ENCODE data around the gene PSMB2. TPM values are rescaled to one million over a fixed set of nuclear protein-coding genes. Genes with fewer than 3 reads are reported as not detected.

PSMB2 gene
- total RNA-seq, 4 donors from 2014 or later: 40.4 to 48.6 (median 41.5) TPM

DNA sequence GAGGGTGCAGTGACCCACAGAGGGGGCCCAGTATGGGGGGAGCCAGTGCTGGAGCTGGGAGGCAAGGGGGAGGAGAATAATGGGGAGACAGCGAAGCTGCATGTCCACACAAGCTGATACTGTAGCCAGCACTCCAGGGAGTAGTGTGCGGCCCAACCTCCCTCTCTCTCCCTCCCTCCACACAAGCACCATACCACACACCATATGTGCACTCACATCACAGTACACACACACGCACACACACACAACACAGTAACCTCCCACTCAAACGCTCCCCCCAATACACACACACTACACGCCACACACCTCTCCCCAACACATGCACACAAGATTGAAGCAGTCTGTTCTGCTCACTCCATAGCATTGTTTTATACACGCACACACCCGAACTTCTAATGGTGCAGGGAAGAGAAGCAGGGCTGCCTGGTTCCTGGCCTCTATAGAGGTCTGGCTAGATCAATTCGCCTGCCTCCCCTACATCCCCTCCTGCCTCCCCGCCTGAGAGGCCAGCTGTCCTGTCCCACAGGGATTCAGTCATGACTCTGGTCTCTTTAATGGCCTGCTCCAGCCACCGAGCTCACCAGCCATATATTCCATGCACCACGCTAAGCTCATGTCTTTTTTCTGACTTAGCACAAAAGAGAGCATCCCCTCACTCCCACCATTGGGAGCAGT is 79.9 kb downstream of the PSMB2 start:
- TF ChIP-seq POLR2A (IDR thresholded peaks at IDR 0.05): no peak
- TF ChIP-seq, protein P1, sequence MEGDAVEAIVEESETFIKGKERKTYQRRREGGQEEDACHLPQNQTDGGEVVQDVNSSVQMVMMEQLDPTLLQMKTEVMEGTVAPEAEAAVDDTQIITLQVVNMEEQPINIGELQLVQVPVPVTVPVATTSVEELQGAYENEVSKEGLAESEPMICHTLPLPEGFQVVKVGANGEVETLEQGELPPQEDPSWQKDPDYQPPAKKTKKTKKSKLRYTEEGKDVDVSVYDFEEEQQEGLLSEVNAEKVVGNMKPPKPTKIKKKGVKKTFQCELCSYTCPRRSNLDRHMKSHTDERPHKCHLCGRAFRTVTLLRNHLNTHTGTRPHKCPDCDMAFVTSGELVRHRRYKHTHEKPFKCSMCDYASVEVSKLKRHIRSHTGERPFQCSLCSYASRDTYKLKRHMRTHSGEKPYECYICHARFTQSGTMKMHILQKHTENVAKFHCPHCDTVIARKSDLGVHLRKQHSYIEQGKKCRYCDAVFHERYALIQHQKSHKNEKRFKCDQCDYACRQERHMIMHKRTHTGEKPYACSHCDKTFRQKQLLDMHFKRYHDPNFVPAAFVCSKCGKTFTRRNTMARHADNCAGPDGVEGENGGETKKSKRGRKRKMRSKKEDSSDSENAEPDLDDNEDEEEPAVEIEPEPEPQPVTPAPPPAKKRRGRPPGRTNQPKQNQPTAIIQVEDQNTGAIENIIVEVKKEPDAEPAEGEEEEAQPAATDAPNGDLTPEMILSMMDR (IDR thresholded peaks at IDR 0.05): no peak
- no peak for DNase-seq (ENCODE audit: low spot score in 2 of 2)
- no peak overlapping the region for H3K4me3 ChIP-seq (ENCODE audit: low read depth, poor library complexity, severe bottlenecking)
- WGBS, 2 donors: 68% methylated on average over 11 of the region's 11 CpGs
- intact Hi-C loops (cut with DNase I; ENCODE audit: low total_unique reads): loop anchor here (5.0 kb wide), 1 partner anchor 211 kb away; no protein-coding TSS in a partner anchor

DNA sequence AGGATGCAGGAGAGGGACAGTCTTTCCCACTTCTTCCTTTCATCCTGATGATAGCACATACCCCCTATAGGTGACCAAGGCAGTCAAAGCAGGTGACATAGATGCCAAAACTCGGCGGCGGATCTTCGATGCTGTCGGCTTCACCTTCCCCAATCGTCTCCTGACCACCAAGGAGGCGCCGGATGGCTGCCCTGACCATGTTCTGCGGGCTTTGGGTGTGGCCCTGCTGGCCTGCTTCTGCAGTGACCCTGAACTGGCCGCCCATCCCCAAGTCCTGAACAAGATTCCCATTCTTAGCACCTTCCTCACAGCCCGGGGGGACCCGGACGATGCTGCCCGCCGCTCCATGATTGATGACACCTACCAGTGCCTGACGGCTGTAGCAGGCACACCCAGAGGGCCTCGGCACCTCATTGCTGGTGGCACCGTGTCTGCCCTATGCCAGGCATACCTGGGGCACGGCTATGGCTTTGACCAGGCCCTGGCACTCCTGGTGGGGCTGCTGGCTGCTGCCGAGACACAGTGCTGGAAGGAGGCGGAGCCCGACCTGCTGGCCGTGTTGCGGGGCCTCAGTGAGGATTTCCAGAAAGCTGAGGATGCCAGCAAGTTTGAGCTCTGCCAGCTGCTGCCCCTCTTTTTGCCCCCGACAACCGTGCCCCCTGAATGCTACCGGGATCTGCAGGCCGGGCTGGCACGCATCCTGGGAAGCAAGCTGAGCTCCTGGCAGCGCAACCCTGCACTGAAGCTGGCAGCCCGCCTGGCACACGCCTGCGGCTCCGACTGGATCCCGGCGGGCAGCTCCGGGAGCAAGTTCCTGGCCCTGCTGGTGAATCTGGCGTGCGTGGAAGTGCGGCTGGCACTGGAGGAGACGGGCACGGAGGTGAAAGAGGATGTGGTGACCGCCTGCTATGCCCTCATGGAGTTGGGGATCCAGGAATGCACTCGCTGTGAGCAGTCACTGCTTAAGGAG is 80.8 kb downstream of the PSMB2 start:
- no peak overlapping the region for H3K4me3 ChIP-seq (ENCODE audit: low read depth, poor library complexity, severe bottlenecking)
- no peak for TF ChIP-seq POLR2A (IDR thresholded peaks at IDR 0.05)
- TF ChIP-seq, protein P1 (IDR thresholded peaks at IDR 0.05): no peak
- 52 to 55% methylated on average over 35 to 44 of the region's 44 CpGs for WGBS, 2 donors
- intact Hi-C loops (cut with DNase I; ENCODE audit: low total_unique reads): loop anchor here (5.0 kb wide), 1 partner anchor 212 kb away; no protein-coding TSS in a partner anchor
- peak in 1 of 2 donors; percentile 89 for DNase-seq (ENCODE audit: low spot score in 2 of 2)

DNA sequence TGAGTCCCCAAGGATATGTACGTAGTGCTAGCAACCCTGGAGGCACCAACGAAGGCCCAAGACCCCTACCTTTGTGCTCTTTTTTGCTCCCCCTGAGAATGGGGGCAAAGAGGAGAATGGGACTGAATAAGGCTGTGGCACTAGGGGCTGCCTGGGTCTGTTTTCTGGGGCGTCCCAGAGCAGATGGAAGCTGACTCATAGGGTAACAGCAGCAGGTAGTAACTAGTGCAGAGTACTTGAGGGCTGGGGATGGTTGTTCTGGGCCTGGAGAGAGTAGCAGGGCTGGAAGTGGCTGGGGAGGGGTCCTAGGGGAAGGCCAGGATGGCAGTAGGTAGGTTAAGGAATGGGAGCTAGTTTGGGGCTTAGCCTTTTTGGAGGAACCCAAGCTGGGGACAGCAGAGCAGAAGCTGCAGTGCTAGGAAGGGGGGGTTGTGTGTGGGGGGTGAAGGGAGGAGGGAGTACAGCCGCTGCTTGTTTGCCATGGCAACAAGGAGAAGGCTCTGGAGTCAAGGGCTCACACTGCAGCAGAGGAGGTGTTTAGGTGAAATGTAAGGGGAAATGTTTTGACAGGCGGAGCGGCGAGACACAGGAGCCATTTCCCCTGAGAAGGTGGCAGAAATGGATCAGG is 81.9 kb downstream of the PSMB2 start:
- H3K4me3 ChIP-seq (ENCODE audit: low read depth, poor library complexity, severe bottlenecking): no peak overlapping the region

DNA sequence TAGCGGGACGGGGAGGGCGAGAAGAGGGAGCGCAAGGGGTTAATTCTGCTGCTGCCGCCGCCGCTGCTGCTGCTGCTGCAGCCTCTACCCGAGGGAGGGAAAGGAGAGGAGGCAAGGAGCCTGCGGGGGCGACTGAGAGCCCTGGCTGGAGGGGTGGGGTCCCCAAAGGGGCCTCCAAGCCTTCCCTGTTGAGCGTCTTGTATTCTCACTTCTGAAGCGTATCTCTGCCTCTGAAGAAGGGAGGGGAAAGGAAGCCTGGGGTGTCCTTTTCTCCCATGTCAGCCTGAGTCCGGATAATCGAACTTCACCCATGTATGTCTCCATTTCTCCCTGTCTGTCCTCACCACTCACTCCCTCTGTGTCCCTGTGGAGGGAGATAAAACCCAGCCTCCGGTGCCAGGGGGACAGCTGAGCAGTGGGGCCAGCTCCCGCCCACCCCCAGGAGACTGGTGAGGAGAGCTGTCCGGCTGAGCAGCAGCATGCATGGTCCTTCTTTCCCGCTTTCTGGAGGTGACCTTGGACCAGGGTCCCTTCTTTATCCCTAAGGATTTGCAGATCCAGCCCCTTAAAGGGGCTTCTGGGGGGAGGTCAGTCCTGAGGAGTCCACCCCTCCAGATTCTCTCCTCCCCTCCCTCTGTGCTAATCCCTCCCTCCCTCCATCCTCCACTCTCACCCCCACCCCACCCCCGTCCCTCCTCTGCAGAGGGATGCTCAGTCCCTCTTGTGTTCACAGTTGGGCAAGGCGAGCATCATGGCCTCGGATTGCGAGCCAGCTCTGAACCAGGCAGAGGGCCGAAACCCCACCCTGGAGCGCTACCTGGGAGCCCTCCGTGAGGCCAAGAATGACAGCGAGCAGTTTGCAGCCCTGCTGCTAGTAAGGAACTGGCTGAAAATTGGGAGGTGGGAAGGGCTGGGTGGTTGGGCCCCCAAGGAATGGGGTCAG is 82.7 kb downstream of the PSMB2 start:
- no peak for TF ChIP-seq POLR2A (IDR thresholded peaks at IDR 0.05)
- TF ChIP-seq, protein P1 (IDR thresholded peaks at IDR 0.05): no peak
- peak in 1 of 2 donors; percentile 86 for DNase-seq (ENCODE audit: low spot score in 2 of 2)
- WGBS, 2 donors: 24% methylated on average over 26 of the region's 26 CpGs
- intact Hi-C loops (cut with DNase I; ENCODE audit: low total_unique reads): no loop called here
- H3K4me3 ChIP-seq (ENCODE audit: low read depth, poor library complexity, severe bottlenecking): peak overlapping the region; percentile 83

More for the DNA sequence above, 81.9 kb downstream of the PSMB2 start:
- TF ChIP-seq, protein P1 (IDR thresholded peaks at IDR 0.05): no peak
- no peak for TF ChIP-seq POLR2A (IDR thresholded peaks at IDR 0.05)
- DNase-seq (ENCODE audit: low spot score in 2 of 2): no peak
- 73 to 75% methylated on average over 7 of the region's 7 CpGs for WGBS, 2 donors
- intact Hi-C loops (cut with DNase I; ENCODE audit: low total_unique reads): no loop called here
